Stimulated activated memory B cell treated with anti-CD40 and anti-IgM and Interleukin-4, amounts not matched to agents 10 μg/mL and 1 μg/mL and 100 μg/mL, for 72 hours (primary cell): ENCODE results near the gene CDC16.

Experiments
- ATAC-seq: fragments of 150-1000 bp; cut with Tn5 transposase; 2 replicates; pipeline ENCODE4 v1.10.0; 2021
- H3K27ac Mint-ChIP-seq: one replicate; pipeline ENCODE4 v1.8.0; 2022; ENCODE audit warnings: mild to moderate bottlenecking, mixed read lengths
- H3K27me3 Mint-ChIP-seq: one replicate; pipeline ENCODE4 v1.8.0; 2022; ENCODE audit warnings: mixed read lengths
- H3K36me3 Mint-ChIP-seq: one replicate; pipeline ENCODE4 v1.8.0; 2022; ENCODE audit warnings: mixed read lengths
- H3K4me1 Mint-ChIP-seq: one replicate; pipeline ENCODE4 v1.8.0; 2022; ENCODE audit warnings: mixed read lengths
- H3K4me3 Mint-ChIP-seq: one replicate; pipeline ENCODE4 v1.8.0; 2022; ENCODE audit warnings: mild to moderate bottlenecking, moderate library complexity, mixed read lengths
- H3K9me3 Mint-ChIP-seq: one replicate; pipeline ENCODE4 v1.8.0; 2022; ENCODE audit warnings: mixed read lengths

Gene CDC16

GRCh38 chr13:114219392-114219791, 15.3 kb upstream of the CDC16 start:
- no peak overlapping the region for H3K27ac Mint-ChIP-seq
- no peaks in the 10 kb centered on the region for H3K27me3 Mint-ChIP-seq
- ATAC-seq: no peak
- H3K36me3 Mint-ChIP-seq: no peaks in the 10 kb centered on the region
- no peak overlapping the region for H3K4me3 Mint-ChIP-seq
- H3K4me1 Mint-ChIP-seq: peaks cover 19% of the 10 kb centered on the region
- H3K9me3 Mint-ChIP-seq: no peaks in the 10 kb centered on the region

- Mint-ChIP-seq H3K27me3 (peaks cover 5% of the 10 kb centered on the region), H3K27ac (peak overlapping the region; percentile 51), H3K4me3 (peak overlapping the region; percentile 37), H3K4me1 (peaks cover 40% of the 10 kb centered on the region), H3K9me3 (no peaks in the 10 kb centered on the region), H3K36me3 (no peaks in the 10 kb centered on the region)
- ATAC-seq: peak; percentile 54
Observed at GRCh38 chr13:114222461-114222968, 12.2 kb upstream of the CDC16 start.

DNA sequence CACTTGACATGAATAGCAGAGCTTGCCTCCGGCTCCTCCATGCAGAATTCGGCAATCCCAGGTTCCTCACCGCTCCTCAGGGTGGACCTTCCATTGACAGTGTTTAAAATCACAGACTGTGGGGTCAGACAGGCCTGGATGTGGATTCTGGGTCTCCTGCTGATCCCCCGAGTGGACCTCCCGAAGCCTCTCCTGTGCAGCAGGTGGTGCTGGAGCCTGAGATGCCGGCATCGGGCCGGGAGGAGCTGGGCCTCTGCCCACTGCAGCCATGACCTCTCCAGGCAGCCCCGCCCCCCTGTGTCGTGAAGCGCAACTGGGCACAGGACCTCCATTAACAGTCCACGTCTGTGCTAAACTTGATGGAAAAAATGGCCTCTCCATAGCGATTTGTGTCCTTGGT, 10.5 kb upstream of the CDC16 start:
- no peak for ATAC-seq
- peaks cover 12% of the 10 kb centered on the region for H3K27me3 Mint-ChIP-seq
- H3K4me1 Mint-ChIP-seq: peaks cover 42% of the 10 kb centered on the region
- no peaks in the 10 kb centered on the region for H3K9me3 Mint-ChIP-seq
- H3K4me3 Mint-ChIP-seq: no peak overlapping the region
- H3K27ac Mint-ChIP-seq: no peak overlapping the region
- no peaks in the 10 kb centered on the region for H3K36me3 Mint-ChIP-seq

- H3K27me3 Mint-ChIP-seq: peaks cover 22% of the 10 kb centered on the region
- H3K4me3 Mint-ChIP-seq: no peak overlapping the region
- H3K27ac Mint-ChIP-seq: peak overlapping the region; percentile 79
- no peaks in the 10 kb centered on the region for H3K36me3 Mint-ChIP-seq
- no peaks in the 10 kb centered on the region for H3K9me3 Mint-ChIP-seq
- H3K4me1 Mint-ChIP-seq: peaks cover 42% of the 10 kb centered on the region
- ATAC-seq: no peak
Observed at GRCh38 chr13:114225610-114226009, 9.1 kb upstream of the CDC16 start.

- Mint-ChIP-seq H3K27ac (peak overlapping the region; percentile 79), H3K36me3 (no peaks in the 10 kb centered on the region), H3K9me3 (no peaks in the 10 kb centered on the region), H3K4me1 (peaks cover 42% of the 10 kb centered on the region), H3K4me3 (no peak overlapping the region), H3K27me3 (peaks cover 26% of the 10 kb centered on the region)
- ATAC-seq: peak; percentile 53
Observed at GRCh38 chr13:114226088-114226487, 8.6 kb upstream of the CDC16 start.

GRCh38 chr13:114226699-114227323, 7.9 kb upstream of the CDC16 start:
- Mint-ChIP-seq H3K4me3 (no peak overlapping the region), H3K27me3 (peaks cover 26% of the 10 kb centered on the region), H3K4me1 (peaks cover 35% of the 10 kb centered on the region), H3K36me3 (no peaks in the 10 kb centered on the region), H3K27ac (peak overlapping the region; percentile 79), H3K9me3 (no peaks in the 10 kb centered on the region)
- ATAC-seq: peak; percentile 91

GRCh38 chr13:114227528-114227927, 7.2 kb upstream of the CDC16 start:
- Mint-ChIP-seq H3K4me3 (no peak overlapping the region), H3K27me3 (peaks cover 26% of the 10 kb centered on the region), H3K36me3 (no peaks in the 10 kb centered on the region), H3K27ac (peak overlapping the region; percentile 79), H3K9me3 (no peaks in the 10 kb centered on the region), H3K4me1 (peaks cover 28% of the 10 kb centered on the region)
- no peak for ATAC-seq

DNA sequence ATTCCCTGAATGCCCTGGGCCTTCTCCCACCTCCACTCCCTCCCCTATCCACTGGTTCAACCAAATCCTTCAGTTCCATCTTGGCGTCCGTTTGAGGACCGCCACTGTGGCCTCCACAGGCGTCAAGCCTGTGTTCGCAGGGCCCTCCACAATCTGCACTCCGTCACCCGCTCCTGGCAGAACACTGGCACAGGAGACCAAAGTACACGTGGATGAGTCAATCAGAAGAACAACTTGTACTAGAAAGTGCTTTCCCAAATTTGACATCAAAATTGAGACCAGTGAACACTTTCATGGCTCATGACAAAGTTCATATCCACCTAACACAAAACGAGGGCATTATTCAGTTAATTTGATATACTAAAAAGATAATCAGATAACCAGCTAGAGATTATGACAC, 6.5 kb upstream of the CDC16 start:
- no peak for ATAC-seq

GRCh38 chr13:114229506-114229905, 5.2 kb upstream of the CDC16 start:
- no peak for ATAC-seq
- Mint-ChIP-seq H3K36me3 (no peaks in the 10 kb centered on the region), H3K4me3 (no peak overlapping the region), H3K27ac (no peak overlapping the region), H3K4me1 (peaks cover 27% of the 10 kb centered on the region), H3K9me3 (no peaks in the 10 kb centered on the region), H3K27me3 (peaks cover 26% of the 10 kb centered on the region)

More for the DNA sequence above, 6.5 kb upstream of the CDC16 start:
- Mint-ChIP-seq H3K27ac (no peak overlapping the region), H3K9me3 (no peaks in the 10 kb centered on the region), H3K27me3 (peaks cover 26% of the 10 kb centered on the region), H3K4me1 (peaks cover 22% of the 10 kb centered on the region), H3K36me3 (no peaks in the 10 kb centered on the region), H3K4me3 (no peak overlapping the region)

DNA sequence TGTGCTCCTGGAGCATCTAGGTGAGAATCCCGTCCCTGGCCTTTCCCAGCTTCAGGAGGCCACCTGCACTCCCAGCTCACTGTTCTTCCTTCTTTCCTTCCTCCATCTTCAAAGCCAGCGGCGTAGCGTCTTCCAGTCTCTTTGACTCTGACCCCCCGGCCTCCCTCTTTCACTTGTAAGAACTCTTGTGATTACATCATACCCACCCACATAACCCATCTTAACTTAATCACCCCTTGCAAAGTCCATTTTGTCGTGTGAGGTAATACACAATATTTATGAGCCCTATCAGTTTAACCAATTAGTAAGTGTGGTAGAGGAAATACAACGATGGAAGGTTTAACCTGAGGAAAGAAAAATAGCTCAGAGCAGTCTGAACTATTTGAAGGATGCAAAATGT, 4.6 kb upstream of the CDC16 start:
- Mint-ChIP-seq H3K4me1 (peaks cover 25% of the 10 kb centered on the region), H3K4me3 (no peak overlapping the region), H3K36me3 (no peaks in the 10 kb centered on the region), H3K27ac (no peak overlapping the region), H3K9me3 (no peaks in the 10 kb centered on the region), H3K27me3 (peaks cover 26% of the 10 kb centered on the region)
- ATAC-seq: no peak

GRCh38 chr13:114230575-114230974, 4.1 kb upstream of the CDC16 start:
- Mint-ChIP-seq H3K27me3 (peaks cover 26% of the 10 kb centered on the region), H3K4me3 (no peak overlapping the region), H3K4me1 (peaks cover 26% of the 10 kb centered on the region), H3K36me3 (no peaks in the 10 kb centered on the region), H3K9me3 (no peaks in the 10 kb centered on the region), H3K27ac (no peak overlapping the region)
- ATAC-seq: no peak

- H3K36me3 Mint-ChIP-seq: no peaks in the 10 kb centered on the region
- no peak overlapping the region for H3K27ac Mint-ChIP-seq
- no peak for ATAC-seq
- no peak overlapping the region for H3K4me3 Mint-ChIP-seq
- H3K4me1 Mint-ChIP-seq: peaks cover 23% of the 10 kb centered on the region
- H3K9me3 Mint-ChIP-seq: no peaks in the 10 kb centered on the region
- H3K27me3 Mint-ChIP-seq: peaks cover 26% of the 10 kb centered on the region
Observed at GRCh38 chr13:114231886-114232285, 2.8 kb upstream of the CDC16 start.

DNA sequence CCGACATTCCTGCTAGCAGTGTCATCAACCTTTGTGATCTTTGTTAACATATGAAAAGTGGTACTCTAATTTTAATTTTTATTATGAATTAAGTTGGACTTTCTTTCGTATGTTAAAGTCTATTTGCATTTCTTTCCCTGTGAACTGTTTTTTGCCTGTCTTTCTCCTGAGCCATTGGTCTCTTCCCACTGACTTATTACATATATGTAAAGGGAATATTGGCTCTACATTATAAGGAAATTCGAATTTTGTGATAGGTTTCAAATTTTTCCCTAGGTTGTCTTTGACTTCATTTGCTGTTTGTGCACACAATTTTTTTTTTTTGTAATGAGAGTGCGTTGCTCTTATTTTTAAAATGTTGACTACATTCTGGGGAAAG, 442 bp upstream of the CDC16 start:
- no peak for ATAC-seq
- H3K4me3 Mint-ChIP-seq: peak overlapping the region; percentile 89

GRCh38 chr13:114235697-114236096, 1.0 kb downstream of the CDC16 start:
- ATAC-seq: no peak
- H3K36me3 Mint-ChIP-seq: peaks cover 23% of the 10 kb centered on the region
- H3K4me1 Mint-ChIP-seq: peaks cover 22% of the 10 kb centered on the region
- peaks cover 3% of the 10 kb centered on the region for H3K27me3 Mint-ChIP-seq
- peak overlapping the region; percentile 89 for H3K27ac Mint-ChIP-seq
- no peaks in the 10 kb centered on the region for H3K9me3 Mint-ChIP-seq
- H3K4me3 Mint-ChIP-seq: peak overlapping the region; percentile 89

More for the DNA sequence above, 442 bp upstream of the CDC16 start:
- peak overlapping the region; percentile 89 for H3K27ac Mint-ChIP-seq
- H3K27me3 Mint-ChIP-seq: peaks cover 14% of the 10 kb centered on the region
- H3K9me3 Mint-ChIP-seq: no peaks in the 10 kb centered on the region
- H3K36me3 Mint-ChIP-seq: peaks cover 17% of the 10 kb centered on the region
- H3K4me1 Mint-ChIP-seq: peaks cover 22% of the 10 kb centered on the region

DNA sequence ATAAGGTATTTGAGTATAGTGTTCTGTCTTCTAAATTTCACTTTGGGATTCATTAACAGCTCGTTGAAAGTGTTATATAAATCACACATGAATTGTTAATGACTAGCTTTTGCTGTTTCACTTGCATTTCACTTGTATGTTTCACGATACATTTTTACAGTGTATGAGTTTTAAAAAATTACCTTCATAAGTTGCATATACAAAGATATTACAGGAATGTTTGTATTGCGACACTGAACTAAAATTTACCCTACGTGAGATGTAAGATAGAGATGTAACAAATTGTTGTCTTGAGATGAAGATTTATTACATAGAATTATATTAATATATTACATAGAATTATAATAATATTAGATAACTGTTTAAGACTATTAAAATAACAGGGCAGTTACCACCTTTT, 1.5 kb downstream of the CDC16 start:
- H3K27ac Mint-ChIP-seq: no peak overlapping the region
- peaks cover 22% of the 10 kb centered on the region for H3K4me1 Mint-ChIP-seq
- H3K36me3 Mint-ChIP-seq: peaks cover 23% of the 10 kb centered on the region
- no peaks in the 10 kb centered on the region for H3K9me3 Mint-ChIP-seq
- H3K4me3 Mint-ChIP-seq: peak overlapping the region; percentile 89
- ATAC-seq: no peak
- H3K27me3 Mint-ChIP-seq: no peaks in the 10 kb centered on the region

GRCh38 chr13:114237415-114238112, 2.9 kb downstream of the CDC16 start:
- no peaks in the 10 kb centered on the region for H3K9me3 Mint-ChIP-seq
- H3K36me3 Mint-ChIP-seq: peaks cover 29% of the 10 kb centered on the region
- no peak overlapping the region for H3K4me3 Mint-ChIP-seq
- H3K4me1 Mint-ChIP-seq: peaks cover 22% of the 10 kb centered on the region
- no peak for ATAC-seq
- no peaks in the 10 kb centered on the region for H3K27me3 Mint-ChIP-seq
- H3K27ac Mint-ChIP-seq: no peak overlapping the region
